Inflammatory macrophage treated with lipopolysaccharide for 4 hours (primary cell): ENCODE data around the gene CHD2.
A peak's percentile ranks its signal among the peaks of the same experiment; 100 is the strongest.

Experiments used
- DNase-seq: peaks from one replicate; pipeline ENCODE4 v3.0.0-alpha.2; 2020

CHD2 gene

GRCh38 chr15:92885224-92886041 lies 14.7 kb upstream of the CHD2 start:
- peak; percentile 30 for DNase-seq

DNA sequence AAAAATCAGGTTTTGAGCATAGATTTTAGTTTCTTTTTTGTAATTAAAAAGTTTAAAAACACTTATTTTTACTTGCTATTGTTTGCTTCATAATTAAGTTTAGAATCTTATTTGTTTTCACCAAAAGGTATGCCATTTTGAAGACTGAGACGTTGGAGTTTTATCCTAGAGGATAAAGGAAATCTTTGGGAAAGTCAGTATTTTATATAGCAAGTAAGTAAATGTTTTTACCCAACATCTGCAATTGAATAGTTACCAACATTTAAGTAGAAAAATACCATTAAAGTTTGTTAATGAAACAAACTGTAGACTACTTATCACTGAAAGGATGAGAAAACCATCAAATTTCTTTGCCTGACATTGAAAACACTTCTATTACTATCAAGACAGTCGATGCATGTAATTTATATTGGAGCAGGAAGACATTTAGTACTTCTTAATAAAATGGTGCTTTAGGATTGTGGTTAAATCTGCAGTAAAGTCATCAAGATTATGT lies 14.0 kb upstream of the CHD2 start:
- no peak for DNase-seq

- no peak for DNase-seq
Measured at GRCh38 chr15:92886815-92887214, 13.3 kb upstream of the CHD2 start.

DNA sequence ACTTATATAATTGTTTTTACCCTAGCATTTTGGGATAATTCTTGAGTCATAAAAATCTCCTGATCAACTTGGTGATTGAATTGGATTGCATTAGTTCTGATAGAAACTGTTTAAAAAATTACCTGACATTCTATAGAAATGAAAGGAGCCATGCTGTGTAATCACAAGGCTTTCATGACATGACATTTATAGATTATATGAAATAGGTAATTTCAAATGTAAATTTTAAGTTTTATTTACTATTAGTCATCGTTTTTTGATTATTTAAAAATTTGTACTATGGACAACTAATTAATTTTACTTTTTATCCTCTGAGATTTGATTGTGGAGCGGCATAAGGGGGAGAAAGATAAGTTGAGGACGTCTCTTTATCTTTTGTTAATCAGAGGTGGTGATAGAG lies 12.3 kb upstream of the CHD2 start:
- no peak for DNase-seq

GRCh38 chr15:92889390-92890107 lies 10.6 kb upstream of the CHD2 start:
- no peak for DNase-seq

GRCh38 chr15:92891533-92892200 lies 8.5 kb upstream of the CHD2 start:
- no peak for DNase-seq

GRCh38 chr15:92892201-92892555 lies 7.9 kb upstream of the CHD2 start:
- no peak for DNase-seq

- no peak for DNase-seq
Measured at GRCh38 chr15:92893200-92893599, 6.9 kb upstream of the CHD2 start.

GRCh38 chr15:92896561-92896960 lies 3.6 kb upstream of the CHD2 start:
- DNase-seq, result no peak

DNA sequence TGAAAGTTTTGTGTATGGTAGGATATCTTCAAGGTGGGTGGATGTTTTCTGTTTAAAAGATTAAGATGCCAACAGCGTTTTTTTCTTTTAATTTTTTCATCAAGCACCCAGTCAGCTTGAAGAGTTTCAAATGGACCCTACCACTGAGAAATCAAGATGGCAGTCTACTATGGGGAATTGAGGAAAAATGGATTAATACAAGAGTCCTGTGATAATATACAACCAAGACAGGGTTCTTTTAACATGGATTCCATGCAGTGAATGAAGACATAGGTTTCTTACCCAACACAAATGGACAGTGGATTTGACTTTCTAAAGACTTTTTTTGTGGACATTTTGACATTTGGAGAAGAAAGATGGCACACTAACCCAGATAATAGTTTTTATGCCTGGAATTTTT lies 2.5 kb upstream of the CHD2 start:
- no peak for DNase-seq

DNA sequence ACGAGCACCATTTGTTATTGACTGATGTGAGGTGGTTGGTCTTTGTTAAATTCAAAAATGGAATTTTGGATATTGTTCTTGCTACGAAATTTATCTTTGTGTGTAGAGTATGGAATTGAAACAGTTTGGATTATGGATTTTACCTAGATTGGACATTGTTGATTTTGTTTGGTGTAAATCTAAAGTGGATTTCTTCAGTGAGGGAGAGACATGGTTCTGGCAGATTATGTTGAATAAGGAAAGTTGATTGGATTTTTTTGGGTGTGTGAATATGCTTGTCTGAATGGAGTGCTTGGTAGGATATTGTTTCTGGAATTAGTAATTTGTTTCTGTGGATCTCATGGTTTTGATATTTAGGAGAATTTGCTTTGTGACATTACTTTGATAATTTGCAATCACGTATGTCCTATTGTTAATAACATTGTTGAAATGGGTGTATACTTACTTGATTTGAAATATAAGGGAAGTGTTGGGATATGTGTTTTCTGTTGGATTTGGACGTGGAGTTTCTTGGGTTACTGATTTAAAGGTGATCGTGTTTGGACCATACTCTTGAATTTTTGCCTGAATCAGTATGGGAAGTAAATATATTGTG lies 1.0 kb upstream of the CHD2 start:
- DNase-seq, result no peak

DNA sequence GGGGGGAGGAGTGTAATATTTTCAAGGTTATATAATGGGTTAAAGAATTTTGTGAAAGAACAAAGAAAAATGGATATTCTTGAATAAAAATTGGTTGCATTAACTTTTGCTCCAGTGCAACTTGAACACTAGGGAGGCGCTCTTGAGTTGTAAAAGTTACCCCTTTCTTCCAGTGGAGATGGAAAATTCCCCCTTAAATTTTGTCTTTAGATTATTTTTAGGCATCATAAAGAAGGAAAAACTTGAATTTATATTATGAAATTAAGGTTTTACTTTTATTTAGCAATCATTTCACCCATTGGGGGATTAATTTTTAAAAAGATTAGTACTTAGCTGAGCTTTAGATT lies 550 bp upstream of the CHD2 start:
- no peak for DNase-seq

DNA sequence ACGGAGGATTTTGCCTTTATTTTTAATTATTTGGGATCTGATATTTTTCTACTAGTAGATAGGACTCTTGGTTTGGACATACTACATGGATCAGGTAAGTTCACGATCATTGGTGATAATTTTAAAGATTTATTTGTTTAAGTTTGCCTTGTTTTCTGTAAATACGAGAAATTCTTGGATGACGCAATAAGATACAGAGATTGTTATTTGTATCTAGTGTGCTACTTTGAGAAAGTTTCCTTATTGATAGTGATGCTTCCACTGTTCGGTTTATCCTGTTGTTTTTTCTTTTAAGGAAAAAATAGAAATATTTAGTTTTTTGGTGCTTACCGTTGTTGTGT lies 577 bp downstream of the CHD2 start:
- no peak for DNase-seq

- peak; percentile 46 for DNase-seq
Measured at GRCh38 chr15:92901072-92901761, 1.1 kb downstream of the CHD2 start.

DNA sequence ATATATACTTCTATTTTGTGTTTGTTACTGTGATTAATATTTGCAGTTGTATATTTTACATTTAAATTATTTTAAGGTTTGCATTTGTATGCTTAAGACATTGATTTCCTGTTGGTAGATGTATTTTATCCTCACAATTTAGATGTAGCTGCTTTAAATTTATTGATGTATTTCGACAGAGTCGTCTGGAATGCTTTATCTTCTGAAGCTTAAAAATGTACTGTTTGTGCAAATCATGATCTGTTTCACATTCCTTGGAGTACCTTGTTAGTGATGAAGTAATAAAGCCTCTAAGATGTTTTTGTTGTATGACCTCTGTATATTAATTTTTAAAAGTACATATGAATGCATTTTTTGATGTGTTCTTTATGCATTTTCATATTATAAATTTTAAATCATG lies 1.9 kb downstream of the CHD2 start:
- DNase-seq, result no peak

DNA sequence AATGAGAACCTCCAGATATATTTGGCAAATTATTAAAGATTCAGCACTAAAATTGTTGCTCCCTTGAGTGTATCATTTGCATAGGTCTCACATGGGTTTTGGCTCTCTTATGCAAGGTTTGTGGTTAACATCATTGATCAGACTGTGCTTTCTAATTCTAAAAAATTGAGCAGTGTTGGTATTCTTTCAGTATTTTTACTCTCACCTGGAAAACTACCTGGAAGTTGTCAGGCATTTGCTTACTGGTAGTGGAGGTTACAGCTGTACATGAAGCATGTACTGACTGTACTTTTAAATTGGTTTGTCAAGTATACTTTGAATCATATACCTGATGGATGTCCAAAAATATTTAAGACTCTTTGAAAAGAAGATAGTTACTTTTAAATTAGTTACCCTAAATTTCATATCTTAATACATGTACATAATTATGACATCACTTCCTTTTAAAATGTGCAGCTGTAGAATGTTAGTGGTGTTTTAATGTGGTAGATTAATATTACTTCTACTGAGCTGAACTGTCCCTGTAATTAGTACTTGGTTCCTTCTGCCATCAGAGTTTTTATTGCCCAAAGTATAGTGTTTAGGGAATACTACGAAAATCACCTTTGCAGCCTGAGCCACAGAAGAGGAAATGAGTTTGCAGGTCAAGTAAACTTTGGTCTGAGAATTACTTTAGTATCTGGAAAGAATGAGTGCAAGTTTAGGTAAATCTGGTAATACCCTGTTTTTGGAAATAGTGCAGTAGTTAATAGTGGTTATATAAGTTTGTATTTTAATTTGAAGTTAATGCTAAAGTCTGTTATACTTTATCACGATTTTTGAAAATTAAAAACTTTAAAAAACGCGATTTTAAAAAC lies 2.8 kb downstream of the CHD2 start:
- peak; percentile 62 for DNase-seq

GRCh38 chr15:92903631-92903965 lies 3.5 kb downstream of the CHD2 start:
- DNase-seq, result no peak

GRCh38 chr15:92903966-92904721 lies 4.0 kb downstream of the CHD2 start:
- peak; percentile 99 for DNase-seq

DNA sequence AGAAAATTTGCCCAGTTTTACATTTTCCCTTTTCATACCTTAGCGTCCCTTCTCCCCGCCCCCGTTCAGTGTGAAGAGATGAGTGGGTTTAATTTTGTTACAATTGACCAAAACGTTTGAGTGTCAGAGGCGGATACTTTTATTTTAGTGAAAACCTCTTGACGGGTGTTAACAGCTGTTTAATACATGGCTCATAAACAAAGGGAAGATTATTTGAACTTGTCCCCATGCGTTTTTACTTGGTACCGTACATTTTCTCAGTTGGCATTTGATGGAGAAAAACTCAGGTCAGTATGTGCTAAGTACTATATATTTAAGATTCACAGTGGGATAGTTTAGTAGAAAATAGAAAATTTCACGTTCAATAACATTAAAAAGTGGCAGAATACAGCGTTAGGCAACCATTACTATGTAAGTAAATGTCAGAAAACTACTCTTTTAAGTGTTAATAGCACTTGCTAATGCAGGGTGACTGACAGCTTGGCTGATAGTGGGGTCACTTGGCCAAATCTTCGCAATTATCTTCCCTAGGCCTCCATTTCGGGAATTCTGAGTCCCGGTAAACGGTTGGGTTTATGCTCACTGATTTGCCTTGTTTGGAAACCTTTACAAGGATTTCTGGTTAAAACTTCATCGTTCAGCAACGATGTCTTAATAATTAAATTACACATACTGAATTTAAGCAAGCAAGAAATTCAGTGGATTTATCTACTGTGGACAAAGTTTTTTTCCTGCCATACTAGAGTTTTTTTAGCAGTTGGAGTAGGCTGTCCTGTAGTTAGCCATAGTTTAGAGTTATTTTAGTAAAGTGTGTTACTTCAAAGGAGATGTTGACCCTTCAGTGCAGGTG lies 4.8 kb downstream of the CHD2 start:
- DNase-seq, result no peak

- no peak for DNase-seq
Measured at GRCh38 chr15:92906020-92906419, 5.9 kb downstream of the CHD2 start.
